Lower lobe of right lung (tissue), 2 donors: ENCODE results near the gene ABCC4. TPM values are rescaled to one million over a fixed set of nuclear protein-coding genes. Genes with fewer than 3 reads are reported as not detected.
"Not testable (repeated sequence)": the region's sequence is repeated elsewhere in the genome, so short reads cannot be mapped to it uniquely, and the experiment has no call there.

ENCODE experiments used
- ATAC-seq, 2 donors: fragments of 200-7000 bp; cut with Tn5 transposase; one replicate each; pipeline ENCODE4 v1.9.1; 2020 to 2022; ENCODE audit warnings: mild to moderate bottlenecking in 2 of 2, moderate library complexity in 2 of 2
- DNase-seq: peaks from one replicate; pipeline ENCODE4 v3.0.0-alpha.2; 2020
- H3K27ac ChIP-seq: fragments of 200-600 bp; one replicate; pipeline ENCODE4 v1.8.0; 2022
- H3K27me3 ChIP-seq: fragments of 200-600 bp; one replicate; pipeline ENCODE4 v1.8.0; 2022; ENCODE audit warnings: low read depth
- H3K36me3 ChIP-seq: fragments of 200-600 bp; one replicate; pipeline ENCODE4 v1.8.0; 2022; ENCODE audit warnings: mild to moderate bottlenecking
- H3K4me1 ChIP-seq: fragments of 200-600 bp; one replicate; pipeline ENCODE4 v1.8.0; 2022
- H3K4me3 ChIP-seq: fragments of 200-600 bp; one replicate; pipeline ENCODE4 v1.8.0; 2022; ENCODE audit warnings: mild to moderate bottlenecking
- H3K9me3 ChIP-seq: fragments of 200-600 bp; one replicate; pipeline ENCODE4 v1.8.0; 2022
- intact Hi-C: fragments of 100-400 bp; cut with DNase I; formaldehyde crosslinking; loops from one replicate; pipeline ENCODE4 v1.11.0; 2022
- total RNA-seq: library from RNA; stranded (reverse); fragmentation: NEBNext Ultra II Directional; extraction: Animal tissue kit (Norgen Biotek cat#: 25700); gene quantifications from one replicate; pipeline ENCODE4 v1.2.1, GENCODE V29; 2021
- TF ChIP-seq, protein P1 (sequence below): fragments of 200-600 bp; IDR thresholded peaks from one replicate; pipeline ENCODE4 v1.8.0; 2022; ENCODE audit warnings: antibody characterized with exemption, mild to moderate bottlenecking
- donor health status: DM: no; HTN: yes; CAD: no; lungs with severe emphysema.

ABCC4 gene
- total RNA-seq, 1 donor from 2014 or later = 32.2 TPM

GRCh38 chr13:95168191-95168590 lies 133.1 kb downstream of the ABCC4 start:
- no peak overlapping the region for H3K27ac ChIP-seq
- intact Hi-C loops = no loop called here
- no peak overlapping the region for H3K4me3 ChIP-seq
- H3K36me3 ChIP-seq = peaks cover 52% of the 10 kb centered on the region
- TF ChIP-seq, protein P1, sequence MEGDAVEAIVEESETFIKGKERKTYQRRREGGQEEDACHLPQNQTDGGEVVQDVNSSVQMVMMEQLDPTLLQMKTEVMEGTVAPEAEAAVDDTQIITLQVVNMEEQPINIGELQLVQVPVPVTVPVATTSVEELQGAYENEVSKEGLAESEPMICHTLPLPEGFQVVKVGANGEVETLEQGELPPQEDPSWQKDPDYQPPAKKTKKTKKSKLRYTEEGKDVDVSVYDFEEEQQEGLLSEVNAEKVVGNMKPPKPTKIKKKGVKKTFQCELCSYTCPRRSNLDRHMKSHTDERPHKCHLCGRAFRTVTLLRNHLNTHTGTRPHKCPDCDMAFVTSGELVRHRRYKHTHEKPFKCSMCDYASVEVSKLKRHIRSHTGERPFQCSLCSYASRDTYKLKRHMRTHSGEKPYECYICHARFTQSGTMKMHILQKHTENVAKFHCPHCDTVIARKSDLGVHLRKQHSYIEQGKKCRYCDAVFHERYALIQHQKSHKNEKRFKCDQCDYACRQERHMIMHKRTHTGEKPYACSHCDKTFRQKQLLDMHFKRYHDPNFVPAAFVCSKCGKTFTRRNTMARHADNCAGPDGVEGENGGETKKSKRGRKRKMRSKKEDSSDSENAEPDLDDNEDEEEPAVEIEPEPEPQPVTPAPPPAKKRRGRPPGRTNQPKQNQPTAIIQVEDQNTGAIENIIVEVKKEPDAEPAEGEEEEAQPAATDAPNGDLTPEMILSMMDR = no peak
- no peak for ATAC-seq
- H3K4me1 ChIP-seq = no peaks in the 10 kb centered on the region
- no peaks in the 10 kb centered on the region for H3K27me3 ChIP-seq
- H3K9me3 ChIP-seq = no peaks in the 10 kb centered on the region
- no peak for DNase-seq

GRCh38 chr13:95167003-95167402 lies 134.2 kb downstream of the ABCC4 start:
- H3K4me3 ChIP-seq, intact Hi-C loops, H3K27ac ChIP-seq, DNase-seq, ATAC-seq, H3K27me3 ChIP-seq, H3K4me1 ChIP-seq, H3K9me3 ChIP-seq: not testable (repeated sequence)
- peaks cover 62% of the 10 kb centered on the region for H3K36me3 ChIP-seq

DNA sequence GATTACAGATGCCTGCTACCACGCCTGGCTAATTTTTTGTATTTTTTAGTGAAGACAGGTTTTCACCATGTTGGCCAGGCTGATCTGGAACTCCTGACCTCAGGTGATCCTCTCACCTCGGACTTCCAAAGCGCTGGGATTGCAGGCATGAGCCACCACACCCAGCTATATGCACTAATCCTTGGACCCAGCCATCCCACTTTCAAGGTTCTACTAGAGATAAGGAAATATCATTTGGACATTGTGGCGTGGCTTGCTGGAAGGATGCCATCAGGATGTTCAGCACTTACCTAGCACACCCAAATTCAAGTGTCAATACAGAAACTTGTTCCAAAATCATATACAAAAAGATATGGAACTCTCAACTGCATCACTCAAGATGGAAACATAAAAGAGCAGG lies 136.4 kb downstream of the ABCC4 start:
- Histone ChIP-seq H3K4me3 (no peak overlapping the region), H3K36me3 (peaks cover 77% of the 10 kb centered on the region), H3K27me3 (no peaks in the 10 kb centered on the region), H3K27ac (no peak overlapping the region), H3K9me3 (no peaks in the 10 kb centered on the region), H3K4me1 (no peaks in the 10 kb centered on the region)
- no peak for DNase-seq
- intact Hi-C loops = no loop called here
- TF ChIP-seq, protein P1 = no peak
- no peak for ATAC-seq

- Histone ChIP-seq H3K27ac (no peak overlapping the region), H3K36me3 (peaks cover 63% of the 10 kb centered on the region), H3K4me1 (no peaks in the 10 kb centered on the region), H3K4me3 (no peak overlapping the region), H3K9me3 (no peaks in the 10 kb centered on the region), H3K27me3 (no peaks in the 10 kb centered on the region)
- intact Hi-C loops = no loop called here
- ATAC-seq = peak in 1 of 2 donors; percentile 21
- DNase-seq = no peak
- TF ChIP-seq, protein P1 = no peak
These were observed 140.9 kb downstream of the ABCC4 start for GRCh38 chr13:95160112-95160906.

- ATAC-seq (no peak), DNase-seq (no peak)
- Histone ChIP-seq H3K9me3 (no peaks in the 10 kb centered on the region), H3K27me3 (no peaks in the 10 kb centered on the region), H3K27ac (no peak overlapping the region), H3K4me1 (peaks cover 5% of the 10 kb centered on the region), H3K36me3 (peaks cover 56% of the 10 kb centered on the region), H3K4me3 (no peak overlapping the region)
- intact Hi-C loops = no loop called here
- TF ChIP-seq, protein P1 = no peak
These were observed 141.8 kb downstream of the ABCC4 start for GRCh38 chr13:95159458-95159857.

GRCh38 chr13:95156208-95156607 lies 145.0 kb downstream of the ABCC4 start:
- ATAC-seq = no peak

More at GRCh38 chr13:95156208-95156607, 145.0 kb downstream of the ABCC4 start:
- Histone ChIP-seq H3K4me1 (peaks cover 13% of the 10 kb centered on the region), H3K9me3 (no peaks in the 10 kb centered on the region), H3K4me3 (no peak overlapping the region), H3K36me3 (peaks cover 25% of the 10 kb centered on the region), H3K27me3 (no peaks in the 10 kb centered on the region), H3K27ac (no peak overlapping the region)
- intact Hi-C loops = no loop called here
- TF ChIP-seq, protein P1 = no peak
- no peak for DNase-seq
